Medulla oblongata (tissue), 1 donor: ENCODE results near the gene OOSP2.
"Not testable (repeated sequence)": the region's sequence is repeated elsewhere in the genome, so short reads cannot be mapped to it uniquely, and the experiment has no call there.

Experiments
- DNase-seq: peaks from one replicate; pipeline ENCODE4 v3.0.0-alpha.2; 2015; ENCODE audit errors: extremely low spot score

Gene OOSP2

GRCh38 chr11:60040109-60040508 is at the start of gene OOSP2:
OOSP2 (plus strand) TSS chr11:60040409; CDS start chr11:60040460, 51 bp downstream.
- DNase-seq: no peak

- no peak for DNase-seq
These were observed 49.8 kb upstream of the OOSP2 start for GRCh38 chr11:59990421-59990820.

- no peak for DNase-seq
These were observed 47.8 kb upstream of the OOSP2 start for GRCh38 chr11:59992425-59992824.

GRCh38 chr11:59997800-59998199 is 42.4 kb upstream of the OOSP2 start:
- DNase-seq: no peak

GRCh38 chr11:59999691-60000090 is 40.5 kb upstream of the OOSP2 start:
- DNase-seq: no peak

GRCh38 chr11:60003729-60004128 is 36.5 kb upstream of the OOSP2 start:
- no peak for DNase-seq

GRCh38 chr11:60005360-60005759 is 34.8 kb upstream of the OOSP2 start:
- no peak for DNase-seq

GRCh38 chr11:60016881-60017280 is 23.3 kb upstream of the OOSP2 start, which contains the start of gene OOSP4B:
OOSP4B (plus strand) TSS chr11:60017181.
- DNase-seq: no peak

GRCh38 chr11:60018058-60018457 is 22.2 kb upstream of the OOSP2 start:
- no peak for DNase-seq

- DNase-seq: not testable (repeated sequence)
These were observed 19.8 kb upstream of the OOSP2 start for GRCh38 chr11:60020376-60020775.

GRCh38 chr11:60029015-60029632 is 11.1 kb upstream of the OOSP2 start:
- no peak for DNase-seq

GRCh38 chr11:60050422-60050821 is 10.2 kb downstream of the OOSP2 start:
- DNase-seq: not testable (repeated sequence)

GRCh38 chr11:60050839-60051238 is 10.6 kb downstream of the OOSP2 start:
- DNase-seq: not testable (repeated sequence)

GRCh38 chr11:60056349-60056969 is 16.2 kb downstream of the OOSP2 start, which contains the start of gene MS4A3:
MS4A3 (plus strand) TSS chr11:60056665; CDS start chr11:60061161, 4,496 bp downstream.
- no peak for DNase-seq

GRCh38 chr11:60059052-60059451 is 18.8 kb downstream of the OOSP2 start:
- no peak for DNase-seq

GRCh38 chr11:60059521-60060240 is 19.5 kb downstream of the OOSP2 start:
- DNase-seq: no peak

GRCh38 chr11:60064111-60064510 is 23.9 kb downstream of the OOSP2 start:
- DNase-seq: no peak

GRCh38 chr11:60065801-60066200 is 25.6 kb downstream of the OOSP2 start:
- DNase-seq: no peak

GRCh38 chr11:60069450-60069849 is 29.2 kb downstream of the OOSP2 start:
- no peak for DNase-seq

- DNase-seq: not testable (repeated sequence)
These were observed 31.4 kb downstream of the OOSP2 start for GRCh38 chr11:60071644-60072043.

GRCh38 chr11:60077216-60077817 is 37.1 kb downstream of the OOSP2 start:
- DNase-seq: no peak

GRCh38 chr11:60077981-60078380 is 37.8 kb downstream of the OOSP2 start:
- DNase-seq: no peak
